Measurements from ENCODE around the gene C3orf20.

- TF ChIP-seq CTCF (IDR thresholded peaks at IDR 0.05) (no peak), KAT7 (CRISPR knock-in tag; IDR thresholded peaks at IDR 0.05; ENCODE audit: borderline replicate concordance) (no peak)
These were observed 55.9 kb downstream of the C3orf20 start for GRCh38 chr3:14730703-14731382.

All from WTC11 (cell line).